HG02885 (cell line): ENCODE data around the gene DPCD.

Experiments
- ATAC-seq: cut with Tn5 transposase; IDR thresholded peaks from one replicate; pipeline ENCODE4 v1.9.1; 2021; ENCODE audit warnings: mild to moderate bottlenecking; ENCODE audit not compliant: unreplicated experiment, poor library complexity

Gene DPCD

DNA sequence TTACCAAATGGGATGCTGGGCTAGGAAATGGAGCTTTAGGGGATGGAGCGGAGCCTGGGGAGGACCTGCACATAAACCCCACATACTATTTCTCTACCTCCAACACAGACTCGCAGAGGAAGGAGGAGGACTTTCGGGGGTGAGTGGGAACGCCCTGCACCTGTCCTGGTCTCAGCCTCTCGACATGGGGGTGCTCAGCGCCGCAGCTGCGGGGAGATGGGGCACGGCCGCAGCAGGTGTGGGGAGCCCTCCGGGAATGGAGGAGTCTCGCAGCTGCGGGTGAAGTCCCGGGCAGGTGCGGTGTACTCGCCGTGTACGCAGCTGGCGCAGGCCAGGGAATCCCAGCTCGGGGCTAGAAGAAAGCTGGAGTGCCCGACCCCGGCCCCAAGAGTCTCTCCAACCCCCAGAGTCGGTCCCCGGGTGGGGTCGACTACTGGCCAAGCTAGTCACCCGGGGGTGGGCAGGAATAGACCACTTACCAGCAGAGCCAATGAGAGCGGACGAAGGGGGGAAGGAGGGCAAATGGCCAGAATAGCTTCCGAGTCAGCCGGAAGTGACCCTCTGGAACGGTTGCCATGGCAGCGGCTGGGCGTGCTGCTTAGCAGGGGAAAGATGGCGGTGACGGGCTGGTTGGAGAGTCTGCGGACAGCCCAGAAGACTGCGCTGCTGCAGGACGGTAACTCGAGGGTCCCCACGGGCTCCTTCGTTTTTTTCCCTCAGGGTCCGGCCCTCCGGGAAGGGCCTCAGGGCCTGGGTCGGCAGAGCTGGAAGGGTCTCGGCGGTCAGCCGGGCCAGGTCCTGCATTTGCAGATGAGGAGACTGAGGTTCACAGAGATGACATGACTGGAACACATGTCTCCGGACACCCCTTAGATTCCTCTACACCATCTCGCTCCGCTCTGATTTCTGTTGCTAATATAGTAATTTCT, at the start of gene DPCD, which contains the start of gene POLL:
Gene DPCD (plus strand): TSS at position 597 of the 929 bp plus-strand sequence. CDS start 16 bp downstream, at position 613.
Gene POLL (minus strand): TSS at position 533 of the 929 bp plus-strand sequence. CDS start 897 bp downstream, outside the sequence.
- ATAC-seq: peak; percentile 97

- no peak for ATAC-seq
These were observed 49.7 kb upstream of the DPCD start for GRCh38 chr10:101538446-101538845.

GRCh38 chr10:101545898-101546297, 42.2 kb upstream of the DPCD start:
- no peak for ATAC-seq

DNA sequence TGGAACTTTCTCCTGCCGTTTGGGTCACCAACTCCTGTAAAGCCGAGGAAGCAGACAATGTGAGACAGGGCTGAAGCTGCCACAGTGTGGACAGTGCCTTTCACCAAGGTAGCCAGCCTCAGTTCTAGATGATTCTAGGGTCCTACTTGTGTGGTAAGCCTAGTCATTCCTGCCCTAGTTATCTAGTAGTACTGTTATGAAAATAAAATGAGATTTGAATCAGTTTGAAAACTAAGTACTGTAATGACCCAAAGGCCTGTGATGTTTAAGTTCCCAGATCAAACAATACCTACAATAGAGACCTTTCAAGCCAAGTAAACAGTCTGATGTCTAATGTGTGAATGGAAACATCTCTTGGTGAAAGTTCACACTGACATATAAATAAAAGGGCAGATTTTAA, 37.2 kb upstream of the DPCD start:
- no peak for ATAC-seq

DNA sequence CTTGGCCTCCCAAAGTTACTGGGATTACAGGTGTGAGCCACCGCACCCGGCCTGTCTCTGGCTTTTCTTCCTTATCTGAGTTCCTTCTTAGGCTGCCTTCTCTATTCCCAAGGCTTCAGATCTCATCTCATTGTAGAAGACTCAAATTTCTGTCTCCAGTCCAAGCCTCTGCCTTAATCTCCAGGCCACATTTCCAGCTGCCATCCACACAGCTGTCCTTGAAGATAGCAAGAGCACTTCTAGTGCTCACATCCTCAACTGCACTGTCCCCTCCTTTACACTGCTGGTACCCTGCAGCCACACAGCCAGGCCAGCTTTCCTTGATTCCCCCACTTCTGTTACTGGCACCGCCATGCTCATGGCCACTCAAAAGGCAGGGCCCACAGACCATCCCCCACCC, 35.7 kb upstream of the DPCD start:
- no peak for ATAC-seq

DNA sequence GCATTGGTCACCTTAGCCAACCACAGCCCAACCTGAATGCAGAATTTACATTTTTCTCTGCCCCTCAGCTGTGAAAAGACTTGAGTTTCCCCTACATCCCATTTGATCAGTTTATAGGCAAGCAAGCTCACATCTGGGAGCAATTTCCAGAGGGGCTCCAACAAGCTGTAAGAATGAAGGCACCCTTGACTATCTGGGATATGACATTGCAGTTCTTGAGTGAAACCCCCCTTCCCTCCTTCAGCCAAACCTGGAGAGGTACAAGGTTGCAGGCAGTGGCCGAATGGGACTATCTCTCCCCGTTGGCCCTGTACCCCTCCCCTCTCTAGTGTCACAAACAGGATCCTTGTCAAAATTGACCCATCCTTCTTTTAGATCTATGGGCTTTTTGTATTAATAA, 30.6 kb upstream of the DPCD start:
- ATAC-seq: no peak

- no peak for ATAC-seq
These were observed 29.9 kb upstream of the DPCD start for GRCh38 chr10:101558204-101558603.

- no peak for ATAC-seq
These were observed 29.2 kb upstream of the DPCD start for GRCh38 chr10:101558671-101559595.

GRCh38 chr10:101559596-101560297, 28.4 kb upstream of the DPCD start:
- ATAC-seq: no peak

GRCh38 chr10:101560298-101561067, 27.6 kb upstream of the DPCD start:
- no peak for ATAC-seq

GRCh38 chr10:101561068-101561915, 26.8 kb upstream of the DPCD start:
- no peak for ATAC-seq

- no peak for ATAC-seq
These were observed 25.9 kb upstream of the DPCD start for GRCh38 chr10:101562231-101562630.

- ATAC-seq: no peak
These were observed 25.1 kb upstream of the DPCD start for GRCh38 chr10:101563007-101563406.

- ATAC-seq: no peak
These were observed 24.6 kb upstream of the DPCD start for GRCh38 chr10:101563497-101564040.

DNA sequence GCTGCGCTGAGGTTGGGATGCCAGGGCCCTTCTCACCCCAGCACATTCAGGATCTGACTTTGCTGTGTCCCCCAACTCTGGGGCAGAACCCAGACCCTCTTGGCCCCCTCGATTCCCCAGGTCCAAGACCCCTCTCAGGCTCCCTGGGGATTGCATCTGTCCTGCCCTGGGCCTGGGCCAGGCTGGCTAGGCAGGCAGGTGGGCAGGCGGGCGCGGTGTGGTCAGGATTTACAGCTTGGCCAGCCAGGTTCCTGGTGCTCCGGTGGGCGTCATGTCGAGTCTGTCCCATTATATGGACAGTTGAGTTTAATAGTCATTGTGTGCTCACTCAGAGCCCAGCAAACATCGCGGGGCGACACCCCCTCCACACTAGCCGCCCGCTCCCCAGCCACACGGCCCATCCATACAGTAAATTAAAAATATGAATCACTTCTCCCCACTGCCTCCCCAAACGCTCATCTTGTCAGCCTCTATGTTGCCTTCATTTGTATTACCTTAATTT, 23.6 kb upstream of the DPCD start:
- ATAC-seq: no peak

- no peak for ATAC-seq
These were observed 22.7 kb upstream of the DPCD start for GRCh38 chr10:101565370-101565900.

- ATAC-seq: no peak
These were observed 22.2 kb upstream of the DPCD start for GRCh38 chr10:101565936-101566332.
